Activated T-cell treated with anti-CD3 and anti-CD28 coated beads, Interleukin-2, amount 50 U/mL, for 72 hours (primary cell): ENCODE data around the gene PTPN11. TPM values are rescaled to one million over a fixed set of nuclear protein-coding genes. Genes with fewer than 3 reads are reported as not detected.
"Not testable (repeated sequence)": the region's sequence is repeated elsewhere in the genome, so short reads cannot be mapped to it uniquely, and the experiment has no call there.

Experiments
- ATAC-seq, 2 donors: fragments of 150-1000 bp; cut with Tn5 transposase; replicated peaks in 1 of 2; 2 replicates each; pipeline ENCODE4 v1.10.0; 2021; ENCODE audit warnings: moderate library complexity in 2 of 2, mild to moderate bottlenecking in 1 of 2
- DNase-seq, 2 donors: peaks; one replicate each; pipeline ENCODE4 v3.0.0; 2021 to 2022; ENCODE audit warnings: mixed read lengths in 1 of 2
- H3K27ac Mint-ChIP-seq: one replicate; pipeline ENCODE4 v1.8.0; 2022; ENCODE audit warnings: mild to moderate bottlenecking, moderate library complexity, mixed read lengths
- H3K27me3 Mint-ChIP-seq: one replicate; pipeline ENCODE4 v1.8.0; 2022; ENCODE audit warnings: low read depth, mixed read lengths
- H3K36me3 Mint-ChIP-seq, 2 donors: one replicate each; pipeline ENCODE4 v1.8.0; 2022; ENCODE audit warnings: mixed read lengths in 2 of 2, mild to moderate bottlenecking in 1 of 2; ENCODE audit not compliant: insufficient read depth in 2 of 2
- H3K4me1 Mint-ChIP-seq: one replicate; pipeline ENCODE4 v1.8.0; 2022; ENCODE audit warnings: low read depth, mixed read lengths
- H3K4me3 Mint-ChIP-seq, 2 donors: one replicate each; pipeline ENCODE4 v1.8.0; 2022; ENCODE audit warnings: mild to moderate bottlenecking in 2 of 2, mixed read lengths in 2 of 2, moderate library complexity in 2 of 2
- H3K9me3 Mint-ChIP-seq, 2 donors: one replicate each; pipeline ENCODE4 v1.8.0; 2022; ENCODE audit warnings: mixed read lengths in 2 of 2
- total RNA-seq, 2 donors: library from RNA; stranded (reverse); gene quantifications; one replicate each; pipeline ENCODE4 v1.2.3, GENCODE V29; 2022

The PTPN11 gene
- total RNA-seq, 2 donors from 2014 or later, result 92.4 to 93.7 TPM

DNA sequence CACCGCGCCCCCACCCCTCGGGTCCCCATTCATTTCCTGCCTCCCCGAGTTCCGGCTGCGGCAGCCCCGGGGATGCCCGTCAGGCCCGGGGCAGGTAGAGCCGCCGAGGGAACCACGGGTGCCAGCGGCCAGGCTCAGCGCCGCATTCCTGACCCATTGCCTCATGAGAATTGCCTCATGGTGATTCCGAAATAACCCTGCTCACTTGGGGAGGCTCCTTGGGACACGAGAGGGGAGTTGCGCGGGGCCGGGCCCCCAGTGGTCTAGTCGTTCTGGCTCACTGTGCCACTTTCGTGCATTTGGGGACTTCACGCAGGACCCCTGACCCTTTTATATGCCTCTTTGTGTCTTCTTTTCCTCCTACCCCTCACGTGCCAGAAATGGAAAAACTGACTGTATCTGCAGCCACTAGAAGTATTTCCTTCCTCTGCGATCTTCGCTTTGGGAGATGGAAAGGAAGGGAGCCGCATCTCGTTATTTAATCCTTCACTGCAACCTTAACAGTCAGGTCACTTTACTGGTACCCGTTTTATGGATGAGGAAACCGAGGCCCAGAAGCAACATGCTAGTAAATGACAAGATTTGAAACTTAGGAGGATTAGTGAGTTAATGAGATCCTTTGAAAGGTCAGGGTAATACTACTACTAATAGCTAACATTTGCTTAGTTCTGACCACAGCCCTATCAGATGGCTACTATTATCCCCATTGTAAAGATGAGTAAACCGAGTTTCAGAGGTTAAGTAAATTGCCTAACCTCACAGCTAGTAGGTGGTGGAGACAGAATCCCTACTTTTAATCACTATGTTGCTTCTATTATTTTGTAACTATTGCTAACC, 768 bp downstream of the PTPN11 start:
- Mint-ChIP-seq H3K4me3 (peak overlapping the region; percentile 87 to 90), H3K4me1 (peaks cover 48% of the 10 kb centered on the region), H3K36me3 (peaks cover 2 to 11% of the 10 kb centered on the region in 2 donors), H3K9me3 (no peaks in the 10 kb centered on the region), H3K27ac (peak overlapping the region; percentile 96), H3K27me3 (no peaks in the 10 kb centered on the region)
- ATAC-seq (peak; percentile 66 to 74), DNase-seq (peak in 1 of 2 donors; percentile 21)

DNA sequence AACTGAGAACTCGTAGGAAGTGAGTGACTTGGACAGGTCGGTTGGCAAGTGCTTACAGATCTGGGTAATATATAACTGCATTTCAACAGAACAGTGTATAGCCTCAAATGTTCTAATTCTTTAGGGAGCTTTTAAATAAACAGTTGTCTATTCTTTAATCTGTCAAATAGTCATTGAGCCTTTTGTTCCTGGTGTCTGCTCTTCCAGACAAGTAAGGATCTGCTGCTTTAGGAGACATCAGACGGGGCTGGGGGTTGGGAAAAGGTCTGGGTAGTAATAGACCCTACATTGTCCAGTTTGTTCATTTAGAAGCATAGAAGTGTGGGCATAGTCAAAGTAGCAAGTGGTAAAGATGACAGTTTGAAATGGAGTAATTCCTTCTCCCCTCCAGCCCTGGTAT, 2.0 kb downstream of the PTPN11 start:
- no peak for DNase-seq
- H3K27ac Mint-ChIP-seq, result peak overlapping the region; percentile 96
- ATAC-seq, result no peak
- no peaks in the 10 kb centered on the region for H3K9me3 Mint-ChIP-seq
- peak overlapping the region; percentile 87 to 90 for H3K4me3 Mint-ChIP-seq
- H3K27me3 Mint-ChIP-seq, result no peaks in the 10 kb centered on the region
- peaks cover 51% of the 10 kb centered on the region for H3K4me1 Mint-ChIP-seq
- H3K36me3 Mint-ChIP-seq, result peaks cover 2 to 11% of the 10 kb centered on the region in 2 donors

DNA sequence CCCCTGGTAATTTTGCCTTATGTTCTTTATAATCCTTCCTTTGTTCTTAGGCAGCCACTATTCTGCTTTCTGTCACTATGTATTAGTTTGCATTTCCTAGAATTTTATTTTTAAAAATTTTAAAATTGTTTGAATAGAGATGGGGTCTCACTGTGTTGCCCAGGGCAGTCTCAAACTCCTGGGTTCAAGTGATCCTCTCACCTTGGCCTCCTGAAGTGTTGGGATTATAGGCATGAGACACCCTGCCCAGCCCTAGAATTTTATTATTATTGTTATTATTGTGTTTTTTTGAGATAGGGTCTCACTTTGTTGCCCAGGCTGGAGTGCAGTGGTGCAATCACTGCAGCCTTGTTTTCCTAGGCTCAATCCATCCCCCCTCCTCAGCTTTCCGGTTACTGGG, 2.6 kb downstream of the PTPN11 start:
- H3K4me3 Mint-ChIP-seq, result peak overlapping the region in 1 of 2 donors; percentile 33
- no peaks in the 10 kb centered on the region for H3K27me3 Mint-ChIP-seq
- DNase-seq, result no peak
- ATAC-seq, result no peak
- H3K4me1 Mint-ChIP-seq, result peaks cover 53% of the 10 kb centered on the region
- peaks cover 2 to 11% of the 10 kb centered on the region in 2 donors for H3K36me3 Mint-ChIP-seq
- no peak overlapping the region for H3K27ac Mint-ChIP-seq
- no peaks in the 10 kb centered on the region for H3K9me3 Mint-ChIP-seq

DNA sequence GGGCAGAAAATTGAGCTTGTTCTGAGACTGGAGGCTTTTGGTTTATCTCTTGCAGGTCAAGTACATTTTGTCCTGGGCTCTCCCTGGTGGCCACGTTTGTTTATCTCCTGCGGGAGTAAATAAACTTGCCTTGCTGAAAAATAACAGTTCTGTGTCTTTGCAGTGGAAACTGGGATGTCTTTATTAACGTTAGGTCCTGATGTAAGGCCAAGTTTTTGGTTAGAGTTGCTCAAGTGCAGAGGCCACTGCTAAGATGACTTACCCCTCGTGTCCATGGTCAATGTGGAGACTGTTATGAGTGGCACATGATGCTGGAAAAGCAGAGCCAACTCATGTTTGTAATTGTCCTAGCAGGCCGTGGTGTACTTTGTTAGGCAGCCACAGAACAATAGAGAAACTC, 3.8 kb downstream of the PTPN11 start:
- H3K27ac Mint-ChIP-seq, result no peak overlapping the region
- H3K4me1 Mint-ChIP-seq, result peaks cover 53% of the 10 kb centered on the region
- DNase-seq, result no peak
- H3K4me3 Mint-ChIP-seq, result peak overlapping the region in 1 of 2 donors; percentile 33
- peaks cover 2 to 12% of the 10 kb centered on the region in 2 donors for H3K36me3 Mint-ChIP-seq
- H3K27me3 Mint-ChIP-seq, result no peaks in the 10 kb centered on the region
- no peak for ATAC-seq
- no peaks in the 10 kb centered on the region for H3K9me3 Mint-ChIP-seq

- DNase-seq (no peak), ATAC-seq (no peak)
- Mint-ChIP-seq H3K4me3 (peak overlapping the region; percentile 16 to 43), H3K4me1 (peaks cover 53% of the 10 kb centered on the region), H3K27me3 (no peaks in the 10 kb centered on the region), H3K9me3 (no peaks in the 10 kb centered on the region), H3K36me3 (peaks cover 2 to 8% of the 10 kb centered on the region in 2 donors), H3K27ac (peak overlapping the region; percentile 36)
Observed at GRCh38 chr12:112424126-112424525, 5.4 kb downstream of the PTPN11 start.

DNA sequence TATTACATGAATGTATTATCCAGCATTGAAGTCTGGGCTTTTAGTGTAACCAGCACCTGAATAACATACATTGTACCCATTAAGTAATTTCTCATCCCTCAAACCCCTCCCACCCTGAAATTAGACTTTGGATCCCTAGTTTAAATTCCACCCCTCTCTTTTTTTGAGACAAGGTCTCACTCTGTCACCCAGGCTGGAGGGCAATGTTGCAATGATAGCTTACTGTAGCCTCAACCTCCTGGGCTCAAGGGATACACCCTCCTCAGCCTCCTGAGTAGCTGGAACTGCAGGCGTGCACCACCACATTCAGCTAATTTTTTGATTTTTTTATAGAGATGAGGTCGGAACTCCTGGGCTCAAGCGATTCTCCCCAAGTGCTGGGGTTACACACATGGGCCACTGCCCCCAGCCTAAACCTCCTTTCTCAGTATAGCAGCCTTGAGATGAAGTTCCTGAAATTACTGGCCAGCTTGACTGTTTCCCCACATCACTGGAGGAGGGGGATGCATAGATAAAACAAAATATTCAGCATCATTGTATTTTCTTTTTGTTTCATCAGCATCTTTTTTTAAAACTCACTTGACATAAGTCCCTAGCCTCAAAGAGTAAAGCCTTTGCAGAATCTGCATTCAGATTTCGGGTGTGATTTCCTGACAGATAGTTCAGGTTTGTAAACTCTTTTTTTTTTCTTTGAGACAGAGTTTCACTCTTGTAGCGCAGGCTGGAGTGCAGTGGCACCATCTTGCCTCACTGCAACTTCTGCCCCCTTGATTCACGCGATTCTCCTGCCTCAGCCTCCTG, 7.0 kb downstream of the PTPN11 start:
- Mint-ChIP-seq H3K4me1 (peaks cover 49% of the 10 kb centered on the region), H3K36me3 (peaks cover 0 to 4% of the 10 kb centered on the region in 2 donors), H3K27ac (no peak overlapping the region), H3K27me3 (no peaks in the 10 kb centered on the region), H3K9me3 (no peaks in the 10 kb centered on the region), H3K4me3 (no peak overlapping the region)
- DNase-seq (no peak), ATAC-seq (peak in 1 of 2 donors; percentile 54)

DNA sequence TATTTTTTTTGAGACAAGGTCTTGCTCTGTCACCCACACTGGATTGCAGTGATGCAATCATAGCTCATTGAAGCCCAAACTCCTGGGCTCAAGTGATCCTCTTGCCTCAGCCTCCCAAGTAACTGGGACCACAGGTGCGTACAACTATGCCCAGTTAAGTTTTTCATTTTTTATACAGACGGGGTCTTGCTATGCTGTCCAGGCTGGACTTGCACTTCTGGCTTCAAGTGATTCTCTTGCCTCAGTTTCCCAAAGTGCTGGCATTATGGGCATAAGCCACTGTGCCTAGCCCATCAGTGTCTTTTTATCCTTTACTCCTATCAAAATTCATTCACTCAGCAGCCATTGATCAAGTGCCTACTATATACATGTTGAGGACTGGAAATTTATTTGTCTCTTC, 9.0 kb downstream of the PTPN11 start:
- H3K4me1 Mint-ChIP-seq, result peaks cover 49% of the 10 kb centered on the region
- H3K27ac Mint-ChIP-seq, result no peak overlapping the region
- DNase-seq, result no peak
- no peak overlapping the region for H3K4me3 Mint-ChIP-seq
- H3K36me3 Mint-ChIP-seq, result peaks cover 0 to 4% of the 10 kb centered on the region in 2 donors
- no peaks in the 10 kb centered on the region for H3K27me3 Mint-ChIP-seq
- no peak for ATAC-seq
- H3K9me3 Mint-ChIP-seq, result no peaks in the 10 kb centered on the region

DNA sequence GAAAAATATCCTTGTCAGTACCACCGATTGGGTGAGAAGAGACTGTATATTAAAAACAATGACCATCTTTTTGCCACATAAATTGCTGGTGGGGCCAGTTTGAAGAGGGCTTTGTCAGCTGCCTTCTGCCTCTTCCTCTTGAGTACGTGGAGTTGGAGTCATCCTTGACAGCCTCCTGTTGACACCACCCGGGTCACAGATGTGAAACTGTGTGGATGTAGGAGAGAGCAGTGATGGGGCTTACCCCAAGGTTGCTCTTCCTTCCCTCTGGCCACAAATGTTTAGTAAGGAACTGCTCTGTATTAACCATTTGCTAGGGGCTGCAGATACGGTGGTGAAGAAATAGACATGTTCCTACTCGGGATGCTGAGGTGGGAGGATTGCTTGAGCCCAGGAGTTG, 12.2 kb downstream of the PTPN11 start:
- peak overlapping the region; percentile 23 for H3K27ac Mint-ChIP-seq
- peaks cover 26% of the 10 kb centered on the region for H3K4me1 Mint-ChIP-seq
- ATAC-seq, result peak; percentile 63 to 81
- peak in 1 of 2 donors; percentile 14 for DNase-seq
- H3K9me3 Mint-ChIP-seq, result no peaks in the 10 kb centered on the region
- no peaks in the 10 kb centered on the region for H3K27me3 Mint-ChIP-seq
- peak overlapping the region; percentile 16 to 42 for H3K4me3 Mint-ChIP-seq
- H3K36me3 Mint-ChIP-seq, result peaks cover 0 to 2% of the 10 kb centered on the region in 2 donors

DNA sequence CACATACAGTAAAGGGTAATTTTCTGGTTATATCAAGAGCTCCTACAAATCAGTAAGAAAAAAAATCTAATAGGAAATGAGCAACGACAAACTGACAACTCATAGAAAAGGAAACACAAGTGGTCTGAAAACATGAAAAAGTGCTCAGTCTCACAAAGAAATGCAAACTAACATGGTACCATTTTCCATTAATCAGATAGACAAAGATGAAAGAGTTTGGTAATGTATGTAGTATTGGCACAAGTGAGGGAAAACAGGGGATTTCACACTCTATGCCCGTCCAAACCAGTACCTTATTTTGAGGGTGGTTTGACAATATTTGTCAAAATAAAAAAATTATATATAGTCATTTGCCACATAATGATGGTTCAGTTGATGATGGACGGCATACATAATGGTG, 13.2 kb downstream of the PTPN11 start:
- peak overlapping the region; percentile 23 for H3K27ac Mint-ChIP-seq
- H3K36me3 Mint-ChIP-seq, result no peaks in the 10 kb centered on the region
- no peaks in the 10 kb centered on the region for H3K27me3 Mint-ChIP-seq
- DNase-seq (no peak), ATAC-seq (peak in 1 of 2 donors; percentile 19)
- peaks cover 26% of the 10 kb centered on the region for H3K4me1 Mint-ChIP-seq
- H3K9me3 Mint-ChIP-seq, result no peaks in the 10 kb centered on the region
- peak overlapping the region; percentile 16 to 42 for H3K4me3 Mint-ChIP-seq

GRCh38 chr12:112433551-112433950, 14.8 kb downstream of the PTPN11 start:
- no peaks in the 10 kb centered on the region for H3K9me3 Mint-ChIP-seq
- H3K4me3 Mint-ChIP-seq, result no peak overlapping the region
- H3K27me3 Mint-ChIP-seq, result no peaks in the 10 kb centered on the region
- peaks cover 31% of the 10 kb centered on the region for H3K4me1 Mint-ChIP-seq
- no peak overlapping the region for H3K27ac Mint-ChIP-seq
- H3K36me3 Mint-ChIP-seq, result no peaks in the 10 kb centered on the region
- DNase-seq (no peak), ATAC-seq (no peak)

DNA sequence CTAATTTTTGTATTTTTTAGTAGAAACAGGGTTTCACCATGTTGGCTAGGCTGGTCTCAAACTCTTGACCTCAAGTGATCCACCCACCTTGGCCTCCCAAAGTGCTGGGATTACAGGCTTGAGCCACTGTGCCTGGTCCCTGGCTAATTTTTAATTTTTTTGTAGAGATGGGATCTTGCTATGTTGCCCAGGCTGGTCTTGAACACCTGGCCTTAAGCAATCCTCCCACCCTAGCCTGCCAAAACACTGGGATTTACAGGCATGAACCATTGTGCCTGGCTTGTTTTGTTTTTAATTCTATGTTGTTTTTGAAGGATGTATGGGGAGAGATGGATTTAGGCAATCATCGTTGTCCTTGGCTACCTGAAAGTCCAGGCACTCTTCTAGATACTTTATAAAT, 19.9 kb downstream of the PTPN11 start:
- ATAC-seq, H3K9me3 Mint-ChIP-seq, H3K4me1 Mint-ChIP-seq, H3K4me3 Mint-ChIP-seq, H3K36me3 Mint-ChIP-seq, DNase-seq, H3K27me3 Mint-ChIP-seq: not testable (repeated sequence)
- peak overlapping the region; percentile 12 for H3K27ac Mint-ChIP-seq

DNA sequence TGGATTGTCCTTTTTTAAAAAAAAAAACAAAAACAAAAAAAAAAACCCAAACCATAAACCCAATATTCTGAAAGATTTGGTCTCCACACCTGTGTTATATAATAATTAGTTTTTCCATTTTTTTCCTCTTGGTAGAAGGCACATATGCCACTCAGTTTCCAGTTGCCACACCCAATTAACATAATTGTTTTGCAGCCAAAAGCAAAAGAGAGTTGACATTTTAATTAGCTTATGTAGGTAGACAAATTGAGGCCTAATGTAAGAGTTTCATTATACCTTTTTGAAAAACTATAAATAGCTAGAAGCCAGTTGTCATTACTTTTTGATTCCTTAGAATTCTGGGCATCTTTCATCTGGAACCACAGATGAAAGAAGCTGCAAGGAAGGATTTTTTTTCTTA, 21.0 kb downstream of the PTPN11 start:
- ATAC-seq (no peak), DNase-seq (no peak)
- no peak overlapping the region for H3K4me3 Mint-ChIP-seq
- no peaks in the 10 kb centered on the region for H3K36me3 Mint-ChIP-seq
- H3K4me1 Mint-ChIP-seq, result peaks cover 5% of the 10 kb centered on the region
- no peaks in the 10 kb centered on the region for H3K9me3 Mint-ChIP-seq
- H3K27me3 Mint-ChIP-seq, result no peaks in the 10 kb centered on the region
- no peak overlapping the region for H3K27ac Mint-ChIP-seq

DNA sequence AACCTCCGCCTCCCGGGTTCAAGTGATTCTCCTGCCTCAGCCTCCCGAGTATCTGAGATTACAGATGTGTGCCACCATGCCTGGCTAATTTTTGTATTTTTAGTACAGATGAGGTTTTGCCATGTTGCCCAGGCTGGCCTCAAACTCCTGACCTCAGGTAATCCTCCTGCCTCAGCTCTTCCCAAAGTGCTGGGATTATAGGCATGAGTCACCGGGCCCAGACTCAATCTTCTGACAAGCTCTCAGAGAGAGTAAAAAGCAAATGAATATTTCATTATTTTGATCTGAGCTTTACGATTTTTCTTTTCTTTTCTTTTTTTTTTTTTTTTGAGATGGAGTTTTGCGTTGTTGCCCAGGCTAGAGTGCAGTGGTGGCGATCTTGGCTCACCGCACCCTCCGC, 21.9 kb downstream of the PTPN11 start:
- not testable (repeated sequence) for ATAC-seq, H3K36me3 Mint-ChIP-seq, DNase-seq, H3K4me3 Mint-ChIP-seq, H3K27ac Mint-ChIP-seq, H3K27me3 Mint-ChIP-seq, H3K4me1 Mint-ChIP-seq, H3K9me3 Mint-ChIP-seq
